WTC11 (cell line): Measurements from ENCODE around the gene SCYL1. TPM values are rescaled to one million over a fixed set of nuclear protein-coding genes. Genes with fewer than 3 reads are reported as not detected.

Experiments
- ATAC-seq: fragments of 200-7000 bp; cut with Tn5 transposase; 2 replicates; pipeline ENCODE4 v1.10.0; 2021; ENCODE audit warnings: mild to moderate bottlenecking, moderate library complexity
- CTCF ChIA-PET: fragments of 300-600 bp; sonication (Branson Sonifier 250); formaldehyde crosslinking; loops from one replicate; lab custom pipeline; 2021; ENCODE audit warnings: antibody characterized with exemption; lab: Charles Lee
- POLR2A ChIA-PET: fragments of 350-600 bp; sonication (Branson Sonifier 250); formaldehyde crosslinking; loops from one replicate; lab custom pipeline; 2021; ENCODE audit warnings: antibody characterized with exemption; lab: Charles Lee
- DNase-seq: peaks from one replicate; pipeline ENCODE4 v3.0.0; 2021; ENCODE audit warnings: low spot score
- H3K27ac Mint-ChIP-seq: 2 replicates; pipeline ENCODE4 v1.8.0; 2021; ENCODE audit warnings: mixed read lengths
- H3K27me3 Mint-ChIP-seq: 2 replicates; pipeline ENCODE4 v1.8.0; 2021; ENCODE audit warnings: low read depth, mild to moderate bottlenecking, moderate library complexity, mixed read lengths
- H3K36me3 Mint-ChIP-seq: 2 replicates; pipeline ENCODE4 v1.8.0; 2021; ENCODE audit warnings: mixed read lengths
- H3K4me1 Mint-ChIP-seq: 2 replicates; pipeline ENCODE4 v1.8.0; 2022; ENCODE audit warnings: mixed read lengths
- H3K4me3 Mint-ChIP-seq: 2 replicates; pipeline ENCODE4 v1.8.0; 2021; ENCODE audit warnings: mild to moderate bottlenecking, moderate library complexity, mixed read lengths
- H3K9me3 Mint-ChIP-seq: 2 replicates; pipeline ENCODE4 v1.8.0; 2021; ENCODE audit warnings: mixed read lengths
- CDX4 ChIP-seq: fragments of 250-450 bp; sonication (Bioruptor Pico); IDR thresholded peaks from 2 replicates; pipeline ENCODE4 v1.9.0; 2021; ENCODE audit warnings: moderate library complexity, mild to moderate bottlenecking, inconsistent platforms, borderline replicate concordance
- CTCF ChIP-seq: fragments of 200-600 bp; IDR thresholded peaks from 2 replicates; pipeline ENCODE4 v1.8.0; 2022; ENCODE audit warnings: antibody characterized with exemption
- E2F1 ChIP-seq: sonication (generic); formaldehyde crosslinking; IDR thresholded peaks from 2 replicates; pipeline ENCODE4 v1.8.0; 2022; ENCODE audit warnings: mild to moderate bottlenecking, missing genetic modification reagents
- FOXP1 ChIP-seq: sonication (generic); formaldehyde crosslinking; IDR thresholded peaks from 2 replicates; pipeline ENCODE4 v1.8.0; 2022; ENCODE audit warnings: missing genetic modification reagents, mild to moderate bottlenecking, moderate library complexity, borderline replicate concordance
- GRHL2 ChIP-seq: fragments of 250-450 bp; sonication (Bioruptor Pico); IDR thresholded peaks from 2 replicates; pipeline ENCODE4 v1.8.0; 2022; ENCODE audit warnings: mild to moderate bottlenecking, moderate library complexity; ENCODE audit not compliant: insufficient replicate concordance, severe bottlenecking
- GTF2I ChIP-seq: fragments of 250-450 bp; sonication (Bioruptor Pico); conservative IDR thresholded peaks from 2 replicates; pipeline ENCODE4 v1.4.0; 2021; ENCODE audit warnings: mild to moderate bottlenecking
- HMGA2 ChIP-seq: fragments of 250-450 bp; sonication (Bioruptor Pico); IDR thresholded peaks from 2 replicates; pipeline ENCODE4 v1.4.0; 2021; ENCODE audit warnings: mild to moderate bottlenecking, moderate library complexity
- KAT7 ChIP-seq: sonication (generic); formaldehyde crosslinking; IDR thresholded peaks from 2 replicates; pipeline ENCODE4 v1.8.1; 2023; ENCODE audit warnings: missing genetic modification reagents, mild to moderate bottlenecking, borderline replicate concordance
- MXD4 ChIP-seq: fragments of 250-450 bp; sonication (Bioruptor Pico); IDR thresholded peaks from 2 replicates; pipeline ENCODE4 v1.8.0; 2021; ENCODE audit warnings: mild to moderate bottlenecking, moderate library complexity, borderline replicate concordance
- NR1H2 ChIP-seq: sonication (generic); formaldehyde crosslinking; IDR thresholded peaks from 2 replicates; pipeline ENCODE4 v1.9.0; 2021; ENCODE audit warnings: mild to moderate bottlenecking, moderate library complexity, missing genetic modification reagents
- NR2C2 ChIP-seq: sonication (generic); formaldehyde crosslinking; IDR thresholded peaks from 2 replicates; pipeline ENCODE4 v1.8.0; 2022; ENCODE audit warnings: mild to moderate bottlenecking, missing genetic modification reagents
- NR3C1 ChIP-seq: sonication (generic); formaldehyde crosslinking; conservative IDR thresholded peaks from 2 replicates; pipeline ENCODE4 v1.8.1; 2023; ENCODE audit warnings: low read depth, mild to moderate bottlenecking, missing genetic modification reagents
- PRDM15 ChIP-seq: sonication (generic); formaldehyde crosslinking; IDR thresholded peaks from 2 replicates; pipeline ENCODE4 v1.8.0; 2022; ENCODE audit warnings: missing genetic modification reagents
- TEAD1 ChIP-seq: sonication (generic); formaldehyde crosslinking; IDR thresholded peaks from 2 replicates; pipeline ENCODE4 v1.8.0; 2022; ENCODE audit warnings: mild to moderate bottlenecking, missing genetic modification reagents
- ZBTB21 ChIP-seq: sonication (generic); formaldehyde crosslinking; IDR thresholded peaks from 2 replicates; pipeline ENCODE4 v1.8.1; 2023; ENCODE audit warnings: mild to moderate bottlenecking, missing genetic modification reagents, borderline replicate concordance
- ZNF219 ChIP-seq: sonication (generic); formaldehyde crosslinking; IDR thresholded peaks from 2 replicates; pipeline ENCODE4 v1.8.0; 2023; ENCODE audit warnings: missing genetic modification reagents, mild to moderate bottlenecking, borderline replicate concordance
- ZNF281 ChIP-seq: sonication (generic); formaldehyde crosslinking; IDR thresholded peaks from 2 replicates; pipeline ENCODE4 v1.8.0; 2023; ENCODE audit warnings: mild to moderate bottlenecking, missing genetic modification reagents
- ZNF671 ChIP-seq: fragments of 250-450 bp; sonication (Bioruptor Pico); IDR thresholded peaks from 2 replicates; pipeline ENCODE4 v1.8.0; 2021; ENCODE audit warnings: mild to moderate bottlenecking
- ZSCAN18 ChIP-seq: fragments of 250-450 bp; sonication (Bioruptor Pico); IDR thresholded peaks from 2 replicates; pipeline ENCODE4 v2.1.2; 2022; ENCODE audit warnings: mild to moderate bottlenecking, moderate library complexity
- total RNA-seq: library from RNA; stranded (reverse); gene quantifications from 3 replicates; pipeline ENCODE4 v1.2.3, GENCODE V29; 2021

SCYL1 gene
- total RNA-seq, 1 experiment from 2014 or later, result 76.8 TPM

- TF ChIP-seq CDX4 (CRISPR knock-in tag) (no peak), ZNF281 (CRISPR knock-in tag) (no peak), KAT7 (CRISPR knock-in tag) (no peak), TEAD1 (CRISPR knock-in tag) (no peak), PRDM15 (CRISPR knock-in tag) (no peak), HMGA2 (CRISPR knock-in tag) (no peak), NR2C2 (CRISPR knock-in tag) (no peak), NR1H2 (CRISPR knock-in tag) (no peak), ZBTB21 (CRISPR knock-in tag) (no peak), E2F1 (CRISPR knock-in tag) (no peak), NR3C1 (CRISPR knock-in tag) (no peak), ZNF219 (CRISPR knock-in tag) (no peak), MXD4 (no peak), GTF2I (CRISPR knock-in tag) (no peak), ZNF671 (CRISPR knock-in tag) (no peak), ZSCAN18 (CRISPR knock-in tag) (no peak)
These were observed 23.2 kb upstream of the SCYL1 start (continued) for GRCh38 chr11:65501472-65502273.

- Mint-ChIP-seq H3K27ac (no peak overlapping the region), H3K27me3 (no peaks in the 10 kb centered on the region), H3K4me3 (no peak overlapping the region), H3K4me1 (peaks cover 44% of the 10 kb centered on the region), H3K9me3 (no peaks in the 10 kb centered on the region), H3K36me3 (no peaks in the 10 kb centered on the region; the same call in 1 of the 2 replicates)
- ChIA-PET CTCF (interaction anchor here (0.6 to 1.8 kb wide), 6 partner anchors 22 to 91 kb away, joined by 3 to 7 read pairs (median 4); no protein-coding TSS in a partner anchor), POLR2A (interaction anchor here (1.1 to 8.3 kb wide), 7 partner anchors 14 to 380 kb away, joined by 3 to 502 read pairs (median 10); partner anchors contain the start of genes FAU, MRPL49 and NEAT1)
- no peak for ATAC-seq
- no peak for DNase-seq
- TF ChIP-seq CTCF (no peak), GRHL2 (CRISPR knock-in tag) (no peak), FOXP1 (CRISPR knock-in tag) (no peak), E2F1 (CRISPR knock-in tag) (no peak), ZNF219 (CRISPR knock-in tag) (no peak), ZNF281 (CRISPR knock-in tag) (no peak)
These were observed 22.7 kb upstream of the SCYL1 start for GRCh38 chr11:65502274-65502554.
